MM.1S (cell line): ENCODE results near the gene ARHGAP26.
A peak's percentile ranks its signal among the peaks of the same experiment; 100 is the strongest.

Source experiments
- DNase-seq: peaks from one replicate; pipeline ENCODE4 v3.0.0-alpha.2; 2015
- H2AFZ ChIP-seq: fragments of 300-600 bp; sonication (generic); 2 replicates; pipeline ENCODE4 v1.6.0; 2016; ENCODE audit warnings: antibody characterized with exemption, low read length
- H3F3A ChIP-seq: fragments of 300-600 bp; sonication (generic); 2 replicates; pipeline ENCODE4 v1.6.1; 2016; ENCODE audit warnings: mild to moderate bottlenecking, antibody characterized with exemption, low read length, moderate library complexity, mixed read lengths; ENCODE audit not compliant: insufficient read depth
- H3K27ac ChIP-seq: fragments of 300-600 bp; sonication (generic); 2 replicates; pipeline ENCODE4 v1.5.1; 2016; ENCODE audit warnings: mild to moderate bottlenecking, low read length
- H3K27me3 ChIP-seq: fragments of 300-600 bp; sonication (generic); replicated peaks from 2 replicates; pipeline ENCODE4 v1.6.0; 2016; ENCODE audit warnings: low read length; ENCODE audit not compliant: insufficient read depth
- H3K36me3 ChIP-seq: fragments of 300-600 bp; sonication (generic); replicated peaks from 2 replicates; pipeline ENCODE4 v1.6.1; 2016; ENCODE audit warnings: mild to moderate bottlenecking, low read length, mixed read lengths; ENCODE audit not compliant: insufficient read depth
- H3K4me1 ChIP-seq: fragments of 300-600 bp; sonication (generic); 2 replicates; pipeline ENCODE4 v1.6.1; 2016; ENCODE audit warnings: low read length, mixed read lengths
- H3K4me2 ChIP-seq: fragments of 300-600 bp; sonication (generic); 2 replicates; pipeline ENCODE4 v1.6.0; 2016; ENCODE audit warnings: low read depth, low read length
- H3K4me3 ChIP-seq: fragments of 300-600 bp; sonication (generic); 2 replicates; pipeline ENCODE4 v1.5.1; 2016; ENCODE audit warnings: low read length, mixed read lengths
- H3K79me2 ChIP-seq: fragments of 300-600 bp; sonication (generic); 2 replicates; pipeline ENCODE4 v1.6.1; 2016; ENCODE audit warnings: mixed run types, low read length, mixed read lengths
- H3K9ac ChIP-seq: fragments of 300-600 bp; sonication (generic); 2 replicates; pipeline ENCODE4 v1.6.1; 2016; ENCODE audit warnings: low read length, mixed read lengths
- H3K9me2 ChIP-seq: fragments of 300-600 bp; sonication (generic); replicated peaks from 2 replicates; pipeline ENCODE4 v1.6.1; 2016; ENCODE audit warnings: mild to moderate bottlenecking, low read length, mixed read lengths; ENCODE audit not compliant: insufficient read depth
- H3K9me3 ChIP-seq: fragments of 300-600 bp; sonication (generic); replicated peaks from 2 replicates; pipeline ENCODE4 v1.6.1; 2016; ENCODE audit warnings: mild to moderate bottlenecking, low read length, mixed read lengths; ENCODE audit not compliant: insufficient read depth
- H4K20me1 ChIP-seq: fragments of 300-600 bp; sonication (generic); 2 replicates; pipeline ENCODE4 v1.6.1; 2016; ENCODE audit warnings: mild to moderate bottlenecking, low read length, moderate library complexity, mixed read lengths; ENCODE audit not compliant: insufficient read depth
- CTCF ChIP-seq: fragments of 300-600 bp; sonication (generic); IDR thresholded peaks from 2 replicates; pipeline ENCODE4 v1.5.1; 2016; ENCODE audit warnings: antibody characterized with exemption, low read length, mixed read lengths
- EZH2 ChIP-seq: fragments of 300-600 bp; sonication (generic); optimal IDR thresholded peaks from 2 replicates; pipeline ENCODE3; 2017; ENCODE audit warnings: low read depth, mild to moderate bottlenecking, antibody characterized with exemption, low read length, mixed read lengths
- EZH2phosphoT487 ChIP-seq: fragments of 300-600 bp; sonication (generic); IDR thresholded peaks from 2 replicates; pipeline ENCODE4 v1.6.1; 2018; ENCODE audit warnings: antibody characterized with exemption, low read length

Gene ARHGAP26

GRCh38 chr5:143131972-143132371 is 361.8 kb downstream of the ARHGAP26 start:
- H3K9me3 ChIP-seq: no peaks in the 10 kb centered on the region
- no peaks in the 10 kb centered on the region for H3K79me2 ChIP-seq
- DNase-seq: peak; percentile 32
- peak overlapping the region; percentile 25; the same call in 1 of the 2 replicates for H3K4me2 ChIP-seq
- H2AFZ ChIP-seq: no peak overlapping the region
- no peaks in the 10 kb centered on the region for H3K27me3 ChIP-seq
- no peaks in the 10 kb centered on the region for H3K9me2 ChIP-seq
- H3K27ac ChIP-seq: peak overlapping the region; percentile 58; the same call in 1 of the 2 replicates
- no peaks in the 10 kb centered on the region for H3K36me3 ChIP-seq
- peaks cover 10% of the 10 kb centered on the region for H3K4me1 ChIP-seq
- H3K9ac ChIP-seq: no peak overlapping the region
- H4K20me1 ChIP-seq: no peaks in the 10 kb centered on the region
- no peak for TF ChIP-seq EZH2
- no peak for TF ChIP-seq CTCF
- H3F3A ChIP-seq: no peaks in the 10 kb centered on the region
- no peak overlapping the region for H3K4me3 ChIP-seq

- H3K9me2 ChIP-seq: no peaks in the 10 kb centered on the region
- no peak for DNase-seq
Measured at GRCh38 chr5:143132739-143133138, 362.6 kb downstream of the ARHGAP26 start.

GRCh38 chr5:143133721-143134120 is 363.5 kb downstream of the ARHGAP26 start:
- Histone ChIP-seq H3K9ac (no peak overlapping the region), H3K36me3 (no peaks in the 10 kb centered on the region)

More at GRCh38 chr5:143132739-143133138, 362.6 kb downstream of the ARHGAP26 start:
- Histone ChIP-seq H3K36me3 (no peaks in the 10 kb centered on the region), H3F3A (no peaks in the 10 kb centered on the region), H3K27ac (no peak overlapping the region), H3K4me3 (no peak overlapping the region), H3K9me3 (no peaks in the 10 kb centered on the region), H3K27me3 (no peaks in the 10 kb centered on the region), H2AFZ (no peak overlapping the region), H3K79me2 (no peaks in the 10 kb centered on the region), H3K4me2 (no peak overlapping the region), H4K20me1 (no peaks in the 10 kb centered on the region), H3K9ac (no peak overlapping the region), H3K4me1 (peaks cover 10% of the 10 kb centered on the region)
- no peak for TF ChIP-seq EZH2phosphoT487
- TF ChIP-seq EZH2: no peak
- no peak for TF ChIP-seq CTCF

More at GRCh38 chr5:143133721-143134120, 363.5 kb downstream of the ARHGAP26 start:
- H3K9me2 ChIP-seq: no peaks in the 10 kb centered on the region
- no peak overlapping the region for H3K4me3 ChIP-seq
- no peaks in the 10 kb centered on the region for H3K27me3 ChIP-seq
- H3K27ac ChIP-seq: no peak overlapping the region
- no peak overlapping the region for H3K4me2 ChIP-seq
- H3K4me1 ChIP-seq: peaks cover 10% of the 10 kb centered on the region
- H2AFZ ChIP-seq: no peak overlapping the region
- no peak for DNase-seq
- no peak for TF ChIP-seq EZH2
- no peak for TF ChIP-seq CTCF
- TF ChIP-seq EZH2phosphoT487: no peak
- H3K9me3 ChIP-seq: no peaks in the 10 kb centered on the region
- no peaks in the 10 kb centered on the region for H4K20me1 ChIP-seq
- no peaks in the 10 kb centered on the region for H3K79me2 ChIP-seq
- H3F3A ChIP-seq: no peaks in the 10 kb centered on the region
